WERI-Rb-1 (cell line): ENCODE measurements around the gene CFD.
A peak's percentile ranks its signal among the peaks of the same experiment; 100 is the strongest.
"Not testable (repeated sequence)": the region's sequence is repeated elsewhere in the genome, so short reads cannot be mapped to it uniquely, and the experiment has no call there.

ENCODE experiments used
- DNase-seq: peaks from one replicate; pipeline ENCODE4 v3.0.0-alpha.2; 2020
- H3K27ac ChIP-seq: fragments of 250-450 bp; sonication (Bioruptor Pico); 2 replicates; pipeline ENCODE4 v1.5.1; 2020; ENCODE audit warnings: mild to moderate bottlenecking, moderate library complexity
- H3K27me3 ChIP-seq: fragments of 250-450 bp; sonication (Bioruptor Pico); 2 replicates; pipeline ENCODE4 v1.5.1; 2021; ENCODE audit warnings: mild to moderate bottlenecking, low read depth, moderate library complexity; ENCODE audit not compliant: insufficient read depth, severe bottlenecking
- H3K36me3 ChIP-seq: fragments of 250-450 bp; sonication (Bioruptor Pico); 2 replicates; pipeline ENCODE4 v1.5.1; 2020; ENCODE audit warnings: mild to moderate bottlenecking, moderate library complexity
- H3K4me3 ChIP-seq: 2 replicates; pipeline ENCODE4 v1.5.1; 2011; ENCODE audit warnings: low read depth, mild to moderate bottlenecking, control low read depth, low read length
- H3K9me3 ChIP-seq: fragments of 250-450 bp; sonication (Bioruptor Pico); 2 replicates; pipeline ENCODE4 v1.5.1; 2021; ENCODE audit warnings: mild to moderate bottlenecking, moderate library complexity; ENCODE audit not compliant: severe bottlenecking
- CTCF ChIP-seq: IDR thresholded peaks from 2 replicates; pipeline ENCODE4 v1.5.1; 2011; ENCODE audit warnings: low read depth, mild to moderate bottlenecking, control low read depth, inconsistent platforms, low read length

Gene CFD

GRCh38 chr19:890831-891230, 31.4 kb downstream of the CFD start:
- H3K27me3 ChIP-seq = no peaks in the 10 kb centered on the region
- no peak overlapping the region for H3K4me3 ChIP-seq
- H3K36me3 ChIP-seq = peaks cover 48% of the 10 kb centered on the region
- H3K27ac ChIP-seq = no peak overlapping the region
- TF ChIP-seq CTCF = no peak
- DNase-seq = no peak
- H3K9me3 ChIP-seq = no peaks in the 10 kb centered on the region

GRCh38 chr19:891421-892200, 32.1 kb downstream of the CFD start:
- H3K9me3 ChIP-seq, DNase-seq, H3K27ac ChIP-seq, H3K27me3 ChIP-seq: not testable (repeated sequence)
- peaks cover 40% of the 10 kb centered on the region for H3K36me3 ChIP-seq
- H3K4me3 ChIP-seq = peak overlapping the region; percentile 50

- no peak for TF ChIP-seq CTCF
- DNase-seq = no peak
- Histone ChIP-seq H3K36me3 (peaks cover 39% of the 10 kb centered on the region), H3K27me3 (no peaks in the 10 kb centered on the region), H3K4me3 (peak overlapping the region; percentile 50), H3K9me3 (no peaks in the 10 kb centered on the region), H3K27ac (peak overlapping the region; percentile 97)
Observed at GRCh38 chr19:892243-892893, 32.9 kb downstream of the CFD start.

- Histone ChIP-seq H3K9me3 (no peaks in the 10 kb centered on the region), H3K4me3 (peak within 1 kb of the TSS; percentile 50), H3K27ac (peak within 1 kb of the TSS; percentile 97), H3K27me3 (no peaks in the 10 kb centered on the region), H3K36me3 (peaks cover 32% of the 10 kb centered on the region)
- DNase-seq = peak; percentile 91
- no peak for TF ChIP-seq CTCF
Observed at GRCh38 chr19:892894-893689, 33.6 kb downstream of the CFD start, which contains the start of the genes MED16 and RNU6-9. TSS of gene MED16 (minus strand) at chr19:893187. CDS start at chr19:891131, 2,056 bp downstream. TSS of gene RNU6-9 (plus strand) at chr19:893484.

- no peak for TF ChIP-seq CTCF
Observed at GRCh38 chr19:896434-896833, 37.0 kb downstream of the CFD start.

GRCh38 chr19:896999-897398, 37.5 kb downstream of the CFD start:
- no peaks in the 10 kb centered on the region for H3K27me3 ChIP-seq
- H3K27ac ChIP-seq = no peak overlapping the region
- H3K4me3 ChIP-seq = no peak overlapping the region
- H3K9me3 ChIP-seq = no peaks in the 10 kb centered on the region
- no peak for TF ChIP-seq CTCF
- DNase-seq = no peak
- H3K36me3 ChIP-seq = peaks cover 18% of the 10 kb centered on the region

More at GRCh38 chr19:896434-896833, 37.0 kb downstream of the CFD start:
- no peak for DNase-seq
- no peaks in the 10 kb centered on the region for H3K9me3 ChIP-seq
- no peaks in the 10 kb centered on the region for H3K27me3 ChIP-seq
- H3K4me3 ChIP-seq = no peak overlapping the region
- H3K36me3 ChIP-seq = peaks cover 14% of the 10 kb centered on the region
- H3K27ac ChIP-seq = no peak overlapping the region
